ENCODE results near the gene RALGAPA2.

- TF ChIP-seq EZH2phosphoT487 (IDR thresholded peaks at IDR 0.05; ENCODE audit: insufficient read depth, low read depth) = no peak
- TF ChIP-seq EZH2 (IDR thresholded peaks at IDR 0.05; ENCODE audit: insufficient read depth, poor library complexity, severe bottlenecking) = no peak
These were observed 176.1 kb downstream of the RALGAPA2 start for GRCh38 chr20:20536240-20536933.

Data from GM23248 (cell line).